Lung (tissue), 12 donors: ENCODE data around the gene CCNH. TPM values are rescaled to one million over a fixed set of nuclear protein-coding genes. Genes with fewer than 3 reads are reported as not detected.

Experiments
- ATAC-seq: fragments of 200-7000 bp; cut with Tn5 transposase; one replicate; pipeline ENCODE4 v1.9.1; 2020; ENCODE audit warnings: moderate number of reproducible peaks; ENCODE audit not compliant: insufficient read depth, low FRiP score
- DNase-seq, 3 donors: peaks; one replicate each; pipeline ENCODE4 v3.0.0-alpha.2; 2013 to 2017
- H3K27ac ChIP-seq, 2 donors: one replicate each; pipeline ENCODE4 v1.5.1; 2013; ENCODE audit warnings: mild to moderate bottlenecking in 2 of 2, moderate library complexity in 2 of 2, control low read depth in 1 of 2, inconsistent platforms in 1 of 2, low read depth in 1 of 2, low read length in 1 of 2
- H3K27me3 ChIP-seq, 3 donors: one replicate each; pipeline ENCODE4 v1.5.1; 2013; ENCODE audit warnings: low read length in 2 of 3; ENCODE audit not compliant: control insufficient read depth in 3 of 3, insufficient read depth in 3 of 3
- H3K36me3 ChIP-seq, 4 donors: one replicate each; pipeline ENCODE4 v1.5.1; 2013; ENCODE audit warnings: low read length in 4 of 4, mild to moderate bottlenecking in 1 of 4, moderate library complexity in 1 of 4; ENCODE audit not compliant: control insufficient read depth in 4 of 4, insufficient read depth in 4 of 4
- H3K4me1 ChIP-seq, 5 donors: one replicate each; pipeline ENCODE4 v1.5.1; 2013; ENCODE audit warnings: low read length in 5 of 5, mild to moderate bottlenecking in 2 of 5, moderate library complexity in 1 of 5; ENCODE audit not compliant: control insufficient read depth in 5 of 5, insufficient read depth in 5 of 5
- H3K4me3 ChIP-seq: one replicate; pipeline ENCODE4 v1.5.1; 2013; ENCODE audit warnings: mild to moderate bottlenecking, control low read depth, moderate library complexity
- H3K9ac ChIP-seq, 2 donors: one replicate each; pipeline ENCODE4 v1.5.1; 2013; ENCODE audit warnings: low read length in 2 of 2, control low read depth in 1 of 2; ENCODE audit not compliant: insufficient read depth in 1 of 2
- H3K9me3 ChIP-seq, 4 donors: one replicate each; pipeline ENCODE4 v1.5.1; 2013; ENCODE audit warnings: low read length in 3 of 4, mild to moderate bottlenecking in 1 of 4, moderate library complexity in 1 of 4; ENCODE audit not compliant: control insufficient read depth in 4 of 4, insufficient read depth in 3 of 4
- WGBS, 2 donors: extraction: QIAGEN DNeasy Blood & Tissue Kit; methylation state at CpG; one replicate each; pipeline ENCODE4 v1.1.7; 2013; 5-methylcytosine and 5-hydroxymethylcytosine counted together
- polyA plus RNA-seq, 2 donors: library from polyadenylated mRNA; stranded (reverse); fragments of 200-250 nt; gene quantifications; one replicate each; pipeline ENCODE4 v1.2.1, GENCODE V29; 2013
- total RNA-seq, 2 donors: library from RNA; depleted of rRNA in 1 of 2; stranded (reverse); fragments of >200 nt in 1 of 2; gene quantifications; one replicate each; pipeline ENCODE4 v1.2.1, GENCODE V29; 2014 to 2021
- TF ChIP-seq, protein P1 (sequence below): IDR thresholded peaks from 2 replicates; pipeline ENCODE4 v1.5.1; 2012; ENCODE audit warnings: mild to moderate bottlenecking; ENCODE audit errors: control extremely low read depth, extremely low read depth
- donor health status: control.
- donor health status: control.
- donor health status: Bipolar disorder and iron deficiency.
- donor health status: healthy.
- donor health status: DM: yes; HTN: yes; CAD: no.

The CCNH gene
- total and polyA plus RNA-seq, 4 donors: 30.0 to 132 (median 50.6) TPM

DNA sequence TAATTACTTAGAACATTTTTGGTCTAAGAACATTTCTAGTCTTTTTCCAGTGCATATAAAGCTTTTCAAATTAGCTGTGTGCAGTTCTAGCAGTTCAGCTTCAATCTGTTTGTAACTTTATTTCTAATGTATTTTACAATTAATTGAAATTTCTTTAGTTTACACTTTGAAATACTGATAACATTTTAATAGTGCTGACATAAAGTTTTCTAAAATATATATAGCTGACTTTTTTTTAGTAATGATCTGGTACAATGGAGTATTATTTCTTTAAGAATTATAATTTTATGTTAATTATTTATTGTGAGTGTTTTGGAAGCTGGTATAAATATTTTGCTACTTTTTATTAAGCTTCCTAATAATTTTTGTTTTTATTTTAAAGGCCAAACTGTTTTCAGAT lies 43.3 kb downstream of the CCNH start:
- Histone ChIP-seq H3K9ac (no peak overlapping the region), H3K9me3 (no peaks in the 10 kb centered on the region), H3K27ac (no peak overlapping the region), H3K4me3 (no peak overlapping the region), H3K4me1 (peaks cover 0 to 2% (median 0%) of the 10 kb centered on the region in 5 donors), H3K27me3 (no peaks in the 10 kb centered on the region), H3K36me3 (peaks cover 3 to 21% (median 15%) of the 10 kb centered on the region in 4 donors)
- TF ChIP-seq, protein P1, sequence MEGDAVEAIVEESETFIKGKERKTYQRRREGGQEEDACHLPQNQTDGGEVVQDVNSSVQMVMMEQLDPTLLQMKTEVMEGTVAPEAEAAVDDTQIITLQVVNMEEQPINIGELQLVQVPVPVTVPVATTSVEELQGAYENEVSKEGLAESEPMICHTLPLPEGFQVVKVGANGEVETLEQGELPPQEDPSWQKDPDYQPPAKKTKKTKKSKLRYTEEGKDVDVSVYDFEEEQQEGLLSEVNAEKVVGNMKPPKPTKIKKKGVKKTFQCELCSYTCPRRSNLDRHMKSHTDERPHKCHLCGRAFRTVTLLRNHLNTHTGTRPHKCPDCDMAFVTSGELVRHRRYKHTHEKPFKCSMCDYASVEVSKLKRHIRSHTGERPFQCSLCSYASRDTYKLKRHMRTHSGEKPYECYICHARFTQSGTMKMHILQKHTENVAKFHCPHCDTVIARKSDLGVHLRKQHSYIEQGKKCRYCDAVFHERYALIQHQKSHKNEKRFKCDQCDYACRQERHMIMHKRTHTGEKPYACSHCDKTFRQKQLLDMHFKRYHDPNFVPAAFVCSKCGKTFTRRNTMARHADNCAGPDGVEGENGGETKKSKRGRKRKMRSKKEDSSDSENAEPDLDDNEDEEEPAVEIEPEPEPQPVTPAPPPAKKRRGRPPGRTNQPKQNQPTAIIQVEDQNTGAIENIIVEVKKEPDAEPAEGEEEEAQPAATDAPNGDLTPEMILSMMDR: no peak
- DNase-seq (no peak), ATAC-seq (no peak)

DNA sequence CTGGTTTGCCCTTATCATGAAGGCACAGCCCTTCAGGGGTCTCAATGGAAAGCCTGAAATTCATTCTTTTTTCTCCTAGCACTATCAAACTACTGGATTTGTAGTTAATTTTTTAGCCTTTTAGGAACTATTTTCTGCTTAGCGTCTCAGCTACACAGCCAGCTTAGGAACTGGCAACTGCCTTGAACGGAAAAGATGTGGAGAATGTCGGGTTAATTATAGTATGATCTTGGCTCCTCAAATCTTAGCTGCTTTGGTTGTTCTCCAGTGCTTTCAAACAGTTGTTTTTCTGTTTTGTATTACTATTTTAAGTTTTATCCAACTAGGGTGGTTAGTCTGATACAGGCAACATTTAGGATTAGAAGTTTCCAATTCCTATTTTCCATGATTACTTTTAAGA lies 44.1 kb downstream of the CCNH start:
- no peak overlapping the region for H3K4me3 ChIP-seq
- H3K9me3 ChIP-seq: no peaks in the 10 kb centered on the region
- TF ChIP-seq, protein P1: no peak
- ATAC-seq (no peak), DNase-seq (no peak)
- H3K36me3 ChIP-seq: peaks cover 3 to 23% (median 15%) of the 10 kb centered on the region in 4 donors
- peaks cover 0 to 2% (median 0%) of the 10 kb centered on the region in 5 donors for H3K4me1 ChIP-seq
- H3K27me3 ChIP-seq: no peaks in the 10 kb centered on the region
- WGBS, 2 donors: 89 to 99% methylated on average over 3 of the region's 3 CpGs
- no peak overlapping the region for H3K9ac ChIP-seq
- H3K27ac ChIP-seq: no peak overlapping the region

DNA sequence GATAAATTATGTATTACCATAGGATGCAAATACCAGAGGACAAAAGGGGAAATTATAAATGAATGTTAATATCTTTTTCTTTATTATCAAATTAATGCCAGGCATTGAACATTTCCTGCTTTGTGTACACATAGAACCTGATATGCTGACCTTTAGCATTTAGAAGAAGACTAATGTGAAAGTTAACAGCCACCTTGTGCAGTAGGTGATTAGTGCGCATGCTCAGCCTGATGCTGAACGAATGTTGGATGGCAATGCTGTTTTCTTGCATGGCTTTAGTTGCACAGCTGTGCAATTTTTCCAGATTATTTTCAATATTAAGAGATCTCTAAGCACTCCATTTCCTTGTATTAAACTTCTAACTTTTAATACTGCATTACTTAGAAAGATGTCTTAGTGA lies 45.5 kb downstream of the CCNH start:
- H3K36me3 ChIP-seq: peaks cover 2 to 22% (median 10%) of the 10 kb centered on the region in 4 donors
- no peak overlapping the region for H3K4me3 ChIP-seq
- DNase-seq (no peak), ATAC-seq (no peak)
- H3K27me3 ChIP-seq: no peaks in the 10 kb centered on the region
- peaks cover 0 to 2% (median 0%) of the 10 kb centered on the region in 5 donors for H3K4me1 ChIP-seq
- TF ChIP-seq, protein P1: no peak
- 95 to 96% methylated on average over 2 of the region's 2 CpGs for WGBS, 2 donors
- H3K9me3 ChIP-seq: no peaks in the 10 kb centered on the region
- no peak overlapping the region for H3K27ac ChIP-seq
- H3K9ac ChIP-seq: no peak overlapping the region

DNA sequence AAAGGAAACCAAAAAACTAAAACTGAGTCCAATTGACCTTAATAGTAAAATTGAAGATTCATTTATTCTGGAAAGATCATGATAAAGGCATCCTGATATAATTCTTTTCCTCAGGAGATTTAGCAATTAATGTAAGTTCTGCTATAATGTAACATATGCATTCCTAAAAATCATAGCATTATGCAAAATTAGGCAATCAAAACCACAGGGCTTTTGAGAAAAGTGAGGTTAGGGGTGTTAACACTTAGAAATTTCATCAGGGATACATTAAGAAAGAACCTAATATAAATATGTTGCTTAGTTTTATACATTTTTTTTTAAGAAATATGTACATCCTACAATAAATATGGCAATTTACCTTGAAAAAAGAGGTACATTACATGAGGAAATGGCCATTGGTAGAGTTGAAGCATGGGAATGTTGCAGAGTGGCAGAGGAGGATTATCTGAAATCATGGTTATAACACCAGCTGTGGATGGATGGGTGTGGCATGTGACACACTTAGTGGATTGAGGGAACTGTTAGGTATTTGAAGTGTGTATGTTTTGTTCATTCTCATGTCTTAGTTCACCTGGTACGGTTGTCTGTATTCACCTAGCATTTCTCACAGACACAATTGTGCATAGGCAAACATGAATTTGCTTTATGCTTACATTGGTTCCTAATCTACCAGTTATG lies 51.1 kb downstream of the CCNH start:
- Histone ChIP-seq H3K27me3 (no peaks in the 10 kb centered on the region), H3K4me1 (no peaks in the 10 kb centered on the region), H3K27ac (no peak overlapping the region), H3K36me3 (peaks cover 2 to 8% (median 4%) of the 10 kb centered on the region in 4 donors), H3K9me3 (no peaks in the 10 kb centered on the region), H3K4me3 (no peak overlapping the region), H3K9ac (no peak overlapping the region)
- TF ChIP-seq, protein P1: no peak
- 81 to 83% methylated on average over 1 of the region's 1 CpG for WGBS, 2 donors
- ATAC-seq (no peak), DNase-seq (no peak)
